Testis (tissue), 3 donors: ENCODE measurements around the gene SLC51A. TPM values are rescaled to one million over a fixed set of nuclear protein-coding genes. Genes with fewer than 3 reads are reported as not detected.
A peak's percentile ranks its signal among the peaks of the same experiment; 100 is the strongest.
"Not testable (repeated sequence)": the region's sequence is repeated elsewhere in the genome, so short reads cannot be mapped to it uniquely, and the experiment has no call there.

Source experiments
- DNase-seq: peaks from one replicate; pipeline ENCODE4 v3.0.0-alpha.2; 2019
- H3K27ac ChIP-seq, 2 donors: fragments of 200-600 bp; sonication (generic); one replicate each; pipeline ENCODE4 v1.5.1; 2019
- H3K27me3 ChIP-seq: fragments of 200-600 bp; sonication (generic); one replicate; pipeline ENCODE4 v1.5.1; 2019
- H3K36me3 ChIP-seq: fragments of 200-600 bp; sonication (generic); one replicate; pipeline ENCODE4 v1.5.1; 2017; ENCODE audit warnings: low read depth; ENCODE audit errors: missing control alignments
- H3K4me1 ChIP-seq: fragments of 200-600 bp; sonication (generic); one replicate; pipeline ENCODE4 v1.5.1; 2019
- H3K4me3 ChIP-seq, 2 donors: fragments of 200-600 bp; sonication (generic); one replicate each; pipeline ENCODE4 v1.5.1; 2017 to 2019
- H3K9me3 ChIP-seq: fragments of 200-600 bp; sonication (generic); one replicate; pipeline ENCODE4 v1.5.1; 2017
- POLR2A ChIP-seq: fragments of 450-650 bp; IDR thresholded peaks from one replicate; pipeline ENCODE4 v1.6.1; 2017; ENCODE audit warnings: antibody characterized with exemption, mild to moderate bottlenecking, moderate library complexity
- WGBS, 2 donors: methylation state at CpG; one replicate each; pipeline ENCODE4 v1.1.5; 2018; 5-methylcytosine and 5-hydroxymethylcytosine counted together
- intact Hi-C: fragments of 100-400 bp; cut with DNase I; formaldehyde crosslinking; loops from one replicate; pipeline ENCODE4 v1.15.1; 2023; ENCODE audit warnings: low total_unique reads
- polyA plus RNA-seq: library from polyadenylated mRNA; stranded (reverse); fragments of 350-450 nt; fragmentation: Illumina TruSeq; extraction: RNeasy Lipid Tissue Mini Kit (QIAGEN cat#74804); gene quantifications from one replicate; pipeline ENCODE4 v1.2.3, GENCODE V29; 2014; ENCODE audit warnings: low read depth, low replicate concordance; ENCODE audit not compliant: insufficient read depth
- total RNA-seq, 2 donors: library from RNA; depleted of rRNA; stranded (reverse); fragments of >200 nt; gene quantifications; one replicate each; pipeline ENCODE4 v1.2.3, GENCODE V29; 2016
- TF ChIP-seq, protein P1 (sequence below), 3 experiments: fragments of 450-650 bp in 2 of 3; fragments of 200-600 bp in 1 of 3; sonication (generic) in 1 of 3; IDR thresholded peaks; one replicate each; pipeline ENCODE4 v1.5.1; 2016 to 2019; ENCODE audit warnings: antibody characterized with exemption in 3 of 3, mild to moderate bottlenecking in 2 of 3, moderate library complexity in 1 of 3

The SLC51A gene
- total and polyA plus RNA-seq, 3 donors from 2014 or later = 27.2 to 60.6 (median 35.1) TPM

DNA sequence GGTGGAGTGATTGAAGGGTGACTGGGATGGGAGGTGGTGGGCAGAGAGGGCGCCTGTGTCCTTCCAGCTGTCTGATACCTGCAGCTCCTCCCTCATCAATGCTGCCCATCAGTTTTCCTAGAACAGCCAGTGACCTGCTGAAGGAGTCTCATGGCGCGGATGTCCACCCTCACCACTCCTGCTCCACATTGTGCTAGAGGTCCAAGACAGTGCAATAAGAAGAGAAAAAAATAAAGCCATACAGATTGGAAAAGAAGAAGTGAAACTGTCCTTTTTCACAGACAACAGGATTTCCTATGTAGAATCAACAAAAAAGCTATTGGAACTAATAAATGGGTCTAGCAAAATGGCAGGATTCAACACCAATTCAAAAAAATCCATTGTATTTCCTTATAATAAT lies 12.5 kb upstream of the SLC51A start:
- H3K4me1 ChIP-seq = peaks cover 7% of the 10 kb centered on the region
- intact Hi-C loops = no loop called here
- H3K27ac ChIP-seq = no peak overlapping the region
- no peak for DNase-seq
- no peaks in the 10 kb centered on the region for H3K27me3 ChIP-seq
- 83 to 99% methylated on average over 3 of the region's 3 CpGs for WGBS, 2 donors
- no peaks in the 10 kb centered on the region for H3K9me3 ChIP-seq
- no peaks in the 10 kb centered on the region for H3K36me3 ChIP-seq
- H3K4me3 ChIP-seq = no peak overlapping the region
- TF ChIP-seq POLR2A = no peak
- TF ChIP-seq, protein P1, sequence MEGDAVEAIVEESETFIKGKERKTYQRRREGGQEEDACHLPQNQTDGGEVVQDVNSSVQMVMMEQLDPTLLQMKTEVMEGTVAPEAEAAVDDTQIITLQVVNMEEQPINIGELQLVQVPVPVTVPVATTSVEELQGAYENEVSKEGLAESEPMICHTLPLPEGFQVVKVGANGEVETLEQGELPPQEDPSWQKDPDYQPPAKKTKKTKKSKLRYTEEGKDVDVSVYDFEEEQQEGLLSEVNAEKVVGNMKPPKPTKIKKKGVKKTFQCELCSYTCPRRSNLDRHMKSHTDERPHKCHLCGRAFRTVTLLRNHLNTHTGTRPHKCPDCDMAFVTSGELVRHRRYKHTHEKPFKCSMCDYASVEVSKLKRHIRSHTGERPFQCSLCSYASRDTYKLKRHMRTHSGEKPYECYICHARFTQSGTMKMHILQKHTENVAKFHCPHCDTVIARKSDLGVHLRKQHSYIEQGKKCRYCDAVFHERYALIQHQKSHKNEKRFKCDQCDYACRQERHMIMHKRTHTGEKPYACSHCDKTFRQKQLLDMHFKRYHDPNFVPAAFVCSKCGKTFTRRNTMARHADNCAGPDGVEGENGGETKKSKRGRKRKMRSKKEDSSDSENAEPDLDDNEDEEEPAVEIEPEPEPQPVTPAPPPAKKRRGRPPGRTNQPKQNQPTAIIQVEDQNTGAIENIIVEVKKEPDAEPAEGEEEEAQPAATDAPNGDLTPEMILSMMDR (IDR thresholded peaks at IDR 0.05) = no peak

DNA sequence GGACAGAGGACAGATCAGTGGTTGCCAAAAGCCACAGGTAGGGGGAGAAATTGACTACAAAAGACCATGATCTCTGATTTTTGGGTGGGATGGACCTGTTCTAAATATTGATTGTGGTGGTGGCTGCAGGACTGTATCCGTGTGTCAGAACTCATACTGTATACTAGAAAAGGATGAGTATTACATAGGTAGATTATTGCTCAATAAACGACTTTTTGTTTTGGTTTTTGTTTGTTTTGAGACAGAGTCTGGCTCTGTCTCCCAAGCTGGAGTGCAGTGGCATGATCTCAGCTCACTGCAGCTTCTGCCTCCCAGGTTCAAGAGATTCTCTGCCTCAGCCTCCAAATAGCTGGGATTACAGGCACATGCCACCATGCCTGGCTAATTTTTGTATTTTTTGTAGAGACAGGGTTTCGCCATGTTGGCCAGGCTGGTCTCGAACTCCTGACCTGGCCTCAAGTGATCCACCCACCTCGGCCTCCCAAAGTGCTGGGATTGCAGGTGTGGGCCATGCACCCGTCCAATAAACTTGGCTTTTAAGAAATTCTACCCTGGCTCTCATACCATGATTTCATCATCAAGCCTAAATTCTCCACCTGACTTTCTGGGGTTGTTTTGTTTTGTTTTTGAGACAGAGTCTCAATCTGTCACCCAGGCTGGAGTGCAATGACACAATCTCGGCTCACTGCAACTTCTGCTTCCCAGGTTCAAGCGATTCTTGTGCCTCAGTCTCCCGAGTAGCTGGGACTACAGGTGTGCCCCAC lies 10.7 kb upstream of the SLC51A start:
- H3K9me3 ChIP-seq, intact Hi-C loops, H3K27ac ChIP-seq, H3K27me3 ChIP-seq, H3K36me3 ChIP-seq, DNase-seq, H3K4me1 ChIP-seq, H3K4me3 ChIP-seq: not testable (repeated sequence)
- 87 to 91% methylated on average over 9 of the region's 9 CpGs for WGBS, 2 donors

DNA sequence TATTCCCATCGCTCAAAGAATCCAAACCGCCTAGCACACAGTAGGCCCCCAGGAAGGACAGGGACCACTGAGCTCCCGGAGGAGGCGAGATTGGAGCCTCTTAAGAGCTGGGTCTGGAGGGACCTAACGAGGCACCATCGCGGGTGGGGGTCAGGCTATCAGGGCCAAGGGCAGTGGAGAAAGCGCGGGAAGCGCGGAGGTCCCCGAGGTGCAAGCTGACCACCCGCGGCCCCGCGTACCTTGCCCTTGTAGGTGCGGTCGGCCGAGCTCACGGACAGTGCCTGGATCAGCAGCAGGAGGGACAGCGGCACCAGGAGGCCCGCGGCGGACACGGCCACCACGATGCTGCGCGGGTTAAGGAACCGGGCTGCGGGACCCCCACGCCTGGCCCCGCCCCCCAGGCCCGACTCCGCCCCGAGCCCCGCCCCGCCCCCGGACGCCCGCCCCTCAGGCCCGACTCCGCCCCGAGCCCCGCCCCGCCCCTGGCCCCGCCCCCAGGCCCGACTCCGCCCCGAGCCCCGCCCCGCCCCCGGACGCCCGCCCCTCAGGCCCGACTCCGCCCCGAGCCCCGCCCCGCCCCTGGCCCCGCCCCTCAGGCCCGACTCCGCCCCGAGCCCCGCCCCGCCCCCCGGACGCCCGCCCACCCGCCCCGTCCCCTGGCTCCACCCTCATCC lies 9.0 kb upstream of the SLC51A start:
- peaks cover 17% of the 10 kb centered on the region for H3K4me1 ChIP-seq
- intact Hi-C loops = no loop called here
- DNase-seq = no peak
- H3K9me3 ChIP-seq = no peaks in the 10 kb centered on the region
- no peak for TF ChIP-seq POLR2A
- TF ChIP-seq, protein P1 (IDR thresholded peaks at IDR 0.05) = no peak
- H3K27me3 ChIP-seq = no peaks in the 10 kb centered on the region
- H3K27ac ChIP-seq = no peak overlapping the region
- 19 to 24% methylated on average over 11 to 30 of the region's 70 CpGs for WGBS, 2 donors
- H3K36me3 ChIP-seq = no peaks in the 10 kb centered on the region
- H3K4me3 ChIP-seq = peak overlapping the region; percentile 43 to 58

DNA sequence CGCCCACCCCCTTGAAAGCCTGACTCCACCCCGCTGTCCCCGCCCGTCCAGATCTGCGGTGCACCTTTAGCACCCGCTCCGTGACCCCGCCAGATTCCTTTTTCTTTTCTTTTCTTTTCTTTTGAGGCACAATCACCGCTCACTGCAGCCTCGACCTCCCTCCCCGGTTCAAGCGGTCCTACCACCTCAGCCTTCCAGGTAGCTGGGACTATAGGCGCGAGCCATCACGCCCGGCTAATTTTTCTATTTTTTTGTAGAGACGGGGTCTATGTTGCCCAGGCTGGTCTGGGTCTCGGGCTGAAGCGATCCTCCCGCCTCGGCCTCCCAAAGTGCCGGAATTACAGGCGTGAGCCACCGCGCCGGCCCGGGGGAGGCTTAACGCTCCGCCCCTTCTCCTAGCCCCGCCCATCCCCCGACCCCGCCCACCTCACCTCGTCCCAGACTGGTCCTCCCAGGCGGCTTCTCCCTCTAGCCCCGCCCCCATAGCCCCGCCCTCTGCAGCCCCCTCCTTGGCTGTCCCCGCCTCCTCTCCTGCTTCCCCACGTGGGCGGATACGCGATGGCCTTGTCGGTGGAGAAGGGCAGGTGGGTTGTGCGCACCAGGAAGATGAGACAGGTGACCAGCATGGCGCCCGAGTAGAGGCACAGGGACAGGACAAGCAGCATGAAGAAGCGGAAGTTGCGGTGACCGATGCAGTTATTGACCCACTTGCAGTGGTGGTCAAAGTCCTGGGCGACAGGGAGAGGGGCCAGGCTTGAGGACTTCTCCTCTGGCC lies 8.3 kb upstream of the SLC51A start:
- TF ChIP-seq POLR2A = no peak
- TF ChIP-seq, protein P1 (IDR thresholded peaks at IDR 0.05) = no peak
- Histone ChIP-seq H3K4me3 (peak overlapping the region; percentile 53 to 56), H3K27ac (no peak overlapping the region), H3K4me1 (peaks cover 24% of the 10 kb centered on the region), H3K27me3 (no peaks in the 10 kb centered on the region), H3K9me3 (no peaks in the 10 kb centered on the region), H3K36me3 (no peaks in the 10 kb centered on the region)
- DNase-seq = peak; percentile 83
- intact Hi-C loops = no loop called here
- 28 to 30% methylated on average over 35 to 46 of the region's 49 CpGs for WGBS, 2 donors
